Thymus (tissue), 11 donors: ENCODE data around the gene HIVEP3. TPM values are rescaled to one million over a fixed set of nuclear protein-coding genes. Genes with fewer than 3 reads are reported as not detected.

Experiments used
- DNase-seq, 9 donors: peaks; one replicate each; pipeline ENCODE4 v3.0.0-alpha.2; 2013; ENCODE audit warnings: low spot score in 9 of 9, low read depth in 6 of 9, missing footprints in 1 of 9
- H3K27ac ChIP-seq, 2 donors: one replicate each; pipeline ENCODE4 v1.5.1; 2013; ENCODE audit warnings: control low read depth in 1 of 2, low read depth in 1 of 2, low read length in 1 of 2, mild to moderate bottlenecking in 1 of 2, moderate library complexity in 1 of 2
- H3K27me3 ChIP-seq, 2 donors: one replicate each; pipeline ENCODE4 v1.5.1; 2013; ENCODE audit warnings: low read length in 1 of 2; ENCODE audit not compliant: control insufficient read depth in 2 of 2, insufficient read depth in 1 of 2
- H3K36me3 ChIP-seq, 2 donors: one replicate each; pipeline ENCODE4 v1.5.1; 2013; ENCODE audit warnings: low read length in 1 of 2, mild to moderate bottlenecking in 1 of 2, moderate library complexity in 1 of 2; ENCODE audit not compliant: control insufficient read depth in 2 of 2, insufficient read depth in 2 of 2
- H3K4me1 ChIP-seq, 2 donors: one replicate each; pipeline ENCODE4 v1.5.1; 2013; ENCODE audit warnings: low read length in 2 of 2; ENCODE audit not compliant: control insufficient read depth in 2 of 2, insufficient read depth in 2 of 2
- H3K4me3 ChIP-seq, 2 donors: one replicate each; pipeline ENCODE4 v1.5.1; 2013; ENCODE audit warnings: low read length in 2 of 2, control low read depth in 1 of 2, mild to moderate bottlenecking in 1 of 2
- H3K9me3 ChIP-seq, 2 donors: one replicate each; pipeline ENCODE4 v1.5.1; 2013; ENCODE audit warnings: low read length in 1 of 2, mild to moderate bottlenecking in 1 of 2; ENCODE audit not compliant: control insufficient read depth in 2 of 2, insufficient read depth in 1 of 2
- WGBS: extraction: QIAGEN DNeasy Blood & Tissue Kit; methylation state at CpG from one replicate; pipeline ENCODE4 v1.1.7; 2013; 5-methylcytosine and 5-hydroxymethylcytosine counted together
- polyA plus RNA-seq: library from polyadenylated mRNA; stranded (reverse); fragments of 200-250 nt; gene quantifications from one replicate; pipeline ENCODE4 v1.2.3, GENCODE V29; 2013
- total RNA-seq: library from RNA; stranded (reverse); fragments of 120-200 nt; gene quantifications from one replicate; pipeline ENCODE4 v1.2.4, GENCODE V29; 2013
- donor health status: healthy.

Gene HIVEP3
- total and polyA plus RNA-seq, 2 donors = 6.7 to 12.1 TPM

GRCh38 chr1:41917835-41918449 lies 780 bp downstream of the HIVEP3 start:
- peak in 2 of 9 donors; percentile 39 to 75 for DNase-seq
- peak overlapping the region; percentile 56 to 60 for H3K4me3 ChIP-seq
- H3K9me3 ChIP-seq = no peaks in the 10 kb centered on the region
- H3K27ac ChIP-seq = peak overlapping the region in 1 of 2 donors; percentile 89
- peaks cover 41 to 65% of the 10 kb centered on the region in 2 donors for H3K4me1 ChIP-seq
- H3K36me3 ChIP-seq = no peaks in the 10 kb centered on the region
- no peaks in the 10 kb centered on the region for H3K27me3 ChIP-seq
- WGBS = 10% methylated on average over 53 of the region's 53 CpGs

- Histone ChIP-seq H3K36me3 (no peaks in the 10 kb centered on the region), H3K4me3 (peak overlapping the region; percentile 56 to 60), H3K9me3 (no peaks in the 10 kb centered on the region), H3K4me1 (peaks cover 48 to 71% of the 10 kb centered on the region in 2 donors), H3K27me3 (no peaks in the 10 kb centered on the region), H3K27ac (peak overlapping the region; percentile 48 to 88)
- no peak for DNase-seq
- 8% methylated on average over 7 of the region's 7 CpGs for WGBS
Measured at GRCh38 chr1:41917076-41917475, 1.6 kb downstream of the HIVEP3 start.

GRCh38 chr1:41915786-41916571 lies 2.7 kb downstream of the HIVEP3 start:
- H3K4me1 ChIP-seq = peaks cover 48 to 74% of the 10 kb centered on the region in 2 donors
- H3K36me3 ChIP-seq = no peaks in the 10 kb centered on the region
- 27% methylated on average over 4 of the region's 4 CpGs for WGBS
- H3K27me3 ChIP-seq = no peaks in the 10 kb centered on the region
- peak overlapping the region in 1 of 2 donors; percentile 56 for H3K4me3 ChIP-seq
- H3K27ac ChIP-seq = peak overlapping the region; percentile 77 to 88
- H3K9me3 ChIP-seq = no peaks in the 10 kb centered on the region
- DNase-seq = peak in 2 of 9 donors; percentile 44 to 80

GRCh38 chr1:41914516-41914915 lies 4.2 kb downstream of the HIVEP3 start:
- no peaks in the 10 kb centered on the region for H3K9me3 ChIP-seq
- peak overlapping the region in 1 of 2 donors; percentile 26 for H3K27ac ChIP-seq
- no peaks in the 10 kb centered on the region for H3K27me3 ChIP-seq
- H3K4me1 ChIP-seq = peaks cover 44 to 66% of the 10 kb centered on the region in 2 donors
- DNase-seq = peak in 1 of 9 donors; percentile 73
- H3K36me3 ChIP-seq = no peaks in the 10 kb centered on the region
- H3K4me3 ChIP-seq = no peak overlapping the region
- WGBS = 9% methylated on average over 3 of the region's 3 CpGs

- H3K27me3 ChIP-seq = no peaks in the 10 kb centered on the region
- WGBS = 90% methylated on average over 1 of the region's 1 CpG
- DNase-seq = no peak
- no peaks in the 10 kb centered on the region for H3K9me3 ChIP-seq
- peaks cover 34 to 53% of the 10 kb centered on the region in 2 donors for H3K4me1 ChIP-seq
- peak overlapping the region in 1 of 2 donors; percentile 71 for H3K27ac ChIP-seq
- no peaks in the 10 kb centered on the region for H3K36me3 ChIP-seq
- H3K4me3 ChIP-seq = no peak overlapping the region
Measured at GRCh38 chr1:41913014-41913413, 5.7 kb downstream of the HIVEP3 start.

GRCh38 chr1:41908288-41908895 lies 10.3 kb downstream of the HIVEP3 start:
- Histone ChIP-seq H3K36me3 (no peaks in the 10 kb centered on the region), H3K9me3 (no peaks in the 10 kb centered on the region), H3K4me3 (no peak overlapping the region), H3K27me3 (no peaks in the 10 kb centered on the region), H3K4me1 (peaks cover 31 to 56% of the 10 kb centered on the region in 2 donors), H3K27ac (no peak overlapping the region)
- WGBS = 80% methylated on average over 3 of the region's 3 CpGs
- no peak for DNase-seq

GRCh38 chr1:41907446-41907845 lies 11.3 kb downstream of the HIVEP3 start:
- DNase-seq = no peak
- Histone ChIP-seq H3K9me3 (no peaks in the 10 kb centered on the region), H3K36me3 (no peaks in the 10 kb centered on the region), H3K4me1 (peaks cover 29 to 56% of the 10 kb centered on the region in 2 donors), H3K27me3 (no peaks in the 10 kb centered on the region), H3K27ac (no peak overlapping the region), H3K4me3 (no peak overlapping the region)
- 97% methylated on average over 8 of the region's 8 CpGs for WGBS

- 9% methylated on average over 2 of the region's 2 CpGs for WGBS
- Histone ChIP-seq H3K36me3 (no peaks in the 10 kb centered on the region), H3K9me3 (no peaks in the 10 kb centered on the region), H3K27me3 (no peaks in the 10 kb centered on the region), H3K27ac (no peak overlapping the region), H3K4me3 (no peak overlapping the region), H3K4me1 (peaks cover 30 to 58% of the 10 kb centered on the region in 2 donors)
- no peak for DNase-seq
Measured at GRCh38 chr1:41906943-41907342, 11.8 kb downstream of the HIVEP3 start.
